ENCODE results near the gene MAP7D3. TPM values are rescaled to one million over a fixed set of nuclear protein-coding genes. Genes with fewer than 3 reads are reported as not detected.
A peak's percentile ranks its signal among the peaks of the same experiment; 100 is the strongest.
"Not testable (repeated sequence)": the region's sequence is repeated elsewhere in the genome, so short reads cannot be mapped to it uniquely, and the experiment has no call there.

MAP7D3 gene, protein sequence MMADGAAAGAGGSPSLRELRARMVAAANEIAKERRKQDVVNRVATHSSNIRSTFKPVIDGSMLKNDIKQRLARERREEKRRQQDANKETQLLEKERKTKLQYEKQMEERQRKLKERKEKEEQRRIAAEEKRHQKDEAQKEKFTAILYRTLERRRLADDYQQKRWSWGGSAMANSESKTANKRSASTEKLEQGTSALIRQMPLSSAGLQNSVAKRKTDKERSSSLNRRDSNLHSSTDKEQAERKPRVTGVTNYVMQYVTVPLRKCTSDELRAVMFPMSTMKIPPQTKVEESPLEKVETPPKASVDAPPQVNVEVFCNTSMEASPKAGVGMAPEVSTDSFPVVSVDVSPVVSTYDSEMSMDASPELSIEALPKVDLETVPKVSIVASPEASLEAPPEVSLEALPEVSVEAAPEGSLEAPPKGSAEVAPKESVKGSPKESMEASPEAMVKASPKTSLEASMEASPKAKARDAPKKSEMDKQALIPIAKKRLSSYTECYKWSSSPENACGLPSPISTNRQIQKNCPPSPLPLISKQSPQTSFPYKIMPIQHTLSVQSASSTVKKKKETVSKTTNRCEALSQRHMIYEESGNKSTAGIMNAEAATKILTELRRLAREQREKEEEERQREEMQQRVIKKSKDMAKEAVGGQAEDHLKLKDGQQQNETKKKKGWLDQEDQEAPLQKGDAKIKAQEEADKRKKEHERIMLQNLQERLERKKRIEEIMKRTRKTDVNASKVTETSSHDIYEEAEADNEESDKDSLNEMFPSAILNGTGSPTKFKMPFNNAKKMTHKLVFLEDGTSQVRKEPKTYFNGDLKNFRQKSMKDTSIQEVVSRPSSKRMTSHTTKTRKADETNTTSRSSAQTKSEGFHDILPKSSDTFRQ
- total RNA-seq (9.2 TPM), polyA plus RNA-seq (9.4 TPM)
- long read RNA-seq, donor 1, result 0 reads
- long read RNA-seq, donor 2, full-length matches to known transcripts, result 2 of 22 reads
- long read RNA-seq, donor 2, partial matches to known transcripts, result 20 of 22 reads
- long read RNA-seq, donor 2, other reads (novel, unspliced or antisense), result 0 of 22 reads
- long read RNA-seq, donor 3, full-length matches to known transcripts, result 1 of 1 reads
- long read RNA-seq, donor 3, partial matches to known transcripts, result 0 of 1 reads
- long read RNA-seq, donor 3, other reads (novel, unspliced or antisense), result 0 of 1 reads
- long read RNA-seq, donor 4, result 0 reads
- long read RNA-seq, donor 5, result 0 reads
- long read RNA-seq, donor 6, full-length matches to known transcripts, result 1 of 6 reads
- long read RNA-seq, donor 6, partial matches to known transcripts, result 5 of 6 reads
- long read RNA-seq, donor 6, other reads (novel, unspliced or antisense), result 0 of 6 reads
- long read RNA-seq, donor 7, result 0 reads
- long read RNA-seq, donor 8, full-length matches to known transcripts, result 1 of 1 reads
- long read RNA-seq, donor 8, partial matches to known transcripts, result 0 of 1 reads
- long read RNA-seq, donor 8, other reads (novel, unspliced or antisense), result 0 of 1 reads
- long read RNA-seq, donor 9, result 0 reads
- long read RNA-seq, donor 10, result 0 reads

DNA sequence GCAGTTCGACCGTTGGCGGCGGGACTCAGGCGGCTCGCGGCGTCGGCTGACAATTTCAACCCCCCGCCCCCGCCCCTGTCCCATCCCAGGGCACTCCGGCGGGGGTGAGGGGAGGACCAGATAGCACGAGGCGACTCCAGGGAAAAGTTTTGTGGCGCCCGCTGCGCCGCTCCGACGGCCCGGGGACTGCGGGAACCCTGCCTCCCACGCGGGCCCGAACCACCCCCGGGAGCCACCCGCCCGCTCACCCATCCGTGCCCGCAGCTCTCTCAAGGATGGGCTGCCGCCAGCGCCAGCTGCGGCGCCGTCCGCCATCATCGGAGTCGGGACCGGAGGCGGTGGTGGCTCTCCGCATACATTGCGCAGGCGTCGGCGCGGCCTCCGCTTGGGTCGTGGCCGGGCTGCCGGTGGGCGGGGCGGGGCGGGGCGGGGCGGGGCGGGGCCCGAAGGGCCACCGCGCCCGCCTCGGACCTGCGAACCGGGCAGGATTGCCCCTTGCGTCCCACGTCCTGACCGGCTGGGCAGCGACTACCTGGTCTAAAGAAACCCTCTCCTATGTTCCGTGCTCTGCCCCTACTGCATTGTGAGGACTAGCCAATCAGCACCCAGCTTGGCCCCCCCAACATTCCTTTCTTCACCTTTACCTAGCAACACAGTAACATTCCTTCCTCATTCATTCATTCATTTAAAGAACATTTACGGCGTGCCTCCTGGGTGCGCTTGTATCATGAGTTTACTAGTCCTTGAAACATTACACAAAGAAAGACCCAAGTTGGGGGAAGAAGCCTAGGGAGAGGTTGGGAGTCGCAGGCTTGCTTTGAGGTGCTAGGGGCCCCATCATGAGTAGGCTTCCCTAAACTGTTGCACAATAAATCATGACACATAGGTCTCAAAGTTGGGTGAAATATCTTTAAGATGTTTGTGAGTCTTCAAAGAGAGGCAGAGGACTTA lies at the start of gene MAP7D3:
Gene MAP7D3 (minus strand): TSS at position 360 of the 951 bp plus-strand sequence. CDS start 42 bp downstream, at position 318.
- Histone ChIP-seq H3K9me3 (ENCODE audit: control insufficient read depth in 2 of 2, insufficient read depth in 1 of 2, low read length in 1 of 2) (no peaks in the 10 kb centered on the region), H3K4me1 (ENCODE audit: control insufficient read depth in 2 of 2, insufficient read depth in 2 of 2, low read length in 2 of 2) (peaks cover 0 to 7% of the 10 kb centered on the region in 2 donors), H3K4me3 (ENCODE audit: low read length in 2 of 2) (peak within 1 kb of the TSS; percentile 53 to 70), H3K27ac (ENCODE audit: low read depth in 1 of 2, low read length in 1 of 2) (peak within 1 kb of the TSS in 1 of 2 donors; percentile 15), H3K27me3 (ENCODE audit: control insufficient read depth in 2 of 2, insufficient read depth in 1 of 2, low read length in 1 of 2) (peaks cover 0 to 2% of the 10 kb centered on the region in 2 donors), H3K36me3 (ENCODE audit: control insufficient read depth in 2 of 2, insufficient read depth in 2 of 2, low read length in 1 of 2) (no peaks in the 10 kb centered on the region)
- peak in 7 of 9 donors; percentile 26 to 75 (median 48) for DNase-seq (ENCODE audit: low read depth in 6 of 9, low spot score in 9 of 9)
- 2% methylated on average over 52 of the region's 73 CpGs for WGBS

DNA sequence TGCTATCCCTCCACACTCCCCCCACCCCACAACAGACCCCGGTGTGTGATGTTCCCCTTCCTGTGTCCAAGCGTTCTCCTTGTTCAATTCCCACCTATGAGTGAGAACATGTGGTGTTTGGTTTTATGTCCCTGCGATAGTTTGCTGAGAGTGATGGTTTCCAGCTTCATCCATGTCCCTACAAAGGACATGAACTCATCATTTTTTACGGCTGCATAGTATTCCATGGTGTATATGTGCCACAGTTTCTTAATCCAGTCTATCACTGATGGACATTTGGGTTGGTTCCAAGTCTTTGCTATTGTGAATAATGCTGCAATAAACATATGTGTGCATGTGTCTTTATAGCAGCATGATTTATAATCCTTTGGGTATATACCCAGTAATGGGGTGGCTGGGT lies 49.5 kb upstream of the MAP7D3 start, which contains the start of gene ADGRG4:
Gene ADGRG4 (plus strand): TSS at position 243 of the 400 bp plus-strand sequence. CDS start 7,815 bp downstream, outside the sequence.
- H3K27me3 ChIP-seq (ENCODE audit: control insufficient read depth in 2 of 2, insufficient read depth in 1 of 2, low read length in 1 of 2); H3K36me3 ChIP-seq (ENCODE audit: control insufficient read depth in 2 of 2, insufficient read depth in 2 of 2, low read length in 1 of 2); DNase-seq (ENCODE audit: low read depth in 6 of 9, low spot score in 9 of 9); H3K9me3 ChIP-seq (ENCODE audit: control insufficient read depth in 2 of 2, insufficient read depth in 1 of 2, low read length in 1 of 2); H3K4me3 ChIP-seq (ENCODE audit: low read length in 2 of 2); H3K4me1 ChIP-seq (ENCODE audit: control insufficient read depth in 2 of 2, insufficient read depth in 2 of 2, low read length in 2 of 2); H3K27ac ChIP-seq (ENCODE audit: low read depth in 1 of 2, low read length in 1 of 2): not testable (repeated sequence)
- 98% methylated on average over 4 of the region's 4 CpGs for WGBS

DNA sequence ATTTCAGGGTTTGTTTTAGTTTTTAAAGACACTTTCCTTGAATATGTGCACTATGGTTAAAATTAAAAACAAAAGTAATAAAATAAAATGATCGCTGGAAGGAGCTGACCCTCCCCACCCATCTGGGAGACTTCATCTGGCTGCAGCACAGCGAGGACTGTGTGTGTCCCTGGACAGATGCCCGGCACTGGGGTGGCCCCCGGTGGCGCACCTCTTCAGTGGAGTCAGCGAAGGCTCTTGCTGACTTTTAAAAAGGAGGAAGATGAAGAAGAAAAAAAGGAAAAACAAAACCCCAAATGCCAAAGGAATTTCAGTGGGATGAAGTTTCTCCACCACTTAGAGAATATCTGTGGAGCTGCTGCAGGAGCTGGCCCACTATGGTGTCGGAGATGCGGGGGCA lies 44.2 kb upstream of the MAP7D3 start:
- Histone ChIP-seq H3K4me3 (ENCODE audit: low read length in 2 of 2) (no peak overlapping the region), H3K4me1 (ENCODE audit: control insufficient read depth in 2 of 2, insufficient read depth in 2 of 2, low read length in 2 of 2) (no peaks in the 10 kb centered on the region), H3K27ac (ENCODE audit: low read depth in 1 of 2, low read length in 1 of 2) (no peak overlapping the region), H3K9me3 (ENCODE audit: control insufficient read depth in 2 of 2, insufficient read depth in 1 of 2, low read length in 1 of 2) (no peaks in the 10 kb centered on the region), H3K27me3 (ENCODE audit: control insufficient read depth in 2 of 2, insufficient read depth in 1 of 2, low read length in 1 of 2) (no peaks in the 10 kb centered on the region), H3K36me3 (ENCODE audit: control insufficient read depth in 2 of 2, insufficient read depth in 2 of 2, low read length in 1 of 2) (no peaks in the 10 kb centered on the region)
- no peak for DNase-seq (ENCODE audit: low read depth in 6 of 9, low spot score in 9 of 9)
- WGBS, result 95% methylated on average over 8 of the region's 8 CpGs

DNA sequence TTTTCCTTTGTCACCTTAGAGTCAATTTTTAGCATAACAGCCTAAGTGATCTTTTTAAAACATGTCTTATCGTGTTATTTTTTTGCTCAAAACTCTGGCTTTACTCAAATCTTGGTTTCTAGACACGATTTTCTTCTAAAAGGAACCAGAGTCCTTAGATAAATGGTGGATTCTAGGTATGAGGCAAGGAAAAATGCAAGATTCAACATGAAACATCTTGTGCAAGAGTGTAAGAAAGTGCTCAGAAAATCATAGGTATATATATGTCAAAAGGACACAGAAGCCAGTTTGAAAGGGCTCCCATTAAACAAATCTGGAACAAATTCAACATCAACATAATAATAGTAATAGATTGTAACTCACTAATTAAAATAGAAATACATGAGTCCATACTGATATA lies 41.5 kb upstream of the MAP7D3 start:
- Histone ChIP-seq H3K4me1 (ENCODE audit: control insufficient read depth in 2 of 2, insufficient read depth in 2 of 2, low read length in 2 of 2) (no peaks in the 10 kb centered on the region), H3K36me3 (ENCODE audit: control insufficient read depth in 2 of 2, insufficient read depth in 2 of 2, low read length in 1 of 2) (no peaks in the 10 kb centered on the region), H3K27me3 (ENCODE audit: control insufficient read depth in 2 of 2, insufficient read depth in 1 of 2, low read length in 1 of 2) (no peaks in the 10 kb centered on the region), H3K27ac (ENCODE audit: low read depth in 1 of 2, low read length in 1 of 2) (no peak overlapping the region), H3K9me3 (ENCODE audit: control insufficient read depth in 2 of 2, insufficient read depth in 1 of 2, low read length in 1 of 2) (no peaks in the 10 kb centered on the region), H3K4me3 (ENCODE audit: low read length in 2 of 2) (no peak overlapping the region)
- 87% methylated on average over 2 of the region's 2 CpGs for WGBS
- no peak for DNase-seq (ENCODE audit: low read depth in 6 of 9, low spot score in 9 of 9)

DNA sequence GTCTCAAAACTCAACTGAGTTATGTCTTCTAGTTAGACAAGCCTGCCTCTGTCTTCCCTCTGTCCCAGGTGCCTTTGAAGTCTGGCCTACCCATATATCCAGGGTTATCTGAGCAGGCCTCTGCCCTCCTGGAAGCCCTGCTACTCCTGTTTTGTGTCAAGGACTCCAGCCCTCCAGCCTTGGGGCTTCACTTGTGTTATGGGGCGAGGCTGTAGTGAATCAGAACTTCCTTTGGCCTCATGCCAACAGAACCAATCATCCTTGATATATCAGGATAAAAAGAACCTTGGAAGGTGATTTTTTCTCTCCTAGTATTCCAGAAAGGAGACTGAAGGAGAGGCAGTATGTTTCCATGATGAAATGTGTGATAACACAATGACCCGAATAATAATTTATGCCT lies 40.6 kb upstream of the MAP7D3 start:
- H3K36me3 ChIP-seq (ENCODE audit: control insufficient read depth in 2 of 2, insufficient read depth in 2 of 2, low read length in 1 of 2), result no peaks in the 10 kb centered on the region
- no peak overlapping the region for H3K4me3 ChIP-seq (ENCODE audit: low read length in 2 of 2)
- no peaks in the 10 kb centered on the region for H3K9me3 ChIP-seq (ENCODE audit: control insufficient read depth in 2 of 2, insufficient read depth in 1 of 2, low read length in 1 of 2)
- no peaks in the 10 kb centered on the region for H3K4me1 ChIP-seq (ENCODE audit: control insufficient read depth in 2 of 2, insufficient read depth in 2 of 2, low read length in 2 of 2)
- 90% methylated on average over 2 of the region's 2 CpGs for WGBS
- H3K27ac ChIP-seq (ENCODE audit: low read depth in 1 of 2, low read length in 1 of 2), result no peak overlapping the region
- H3K27me3 ChIP-seq (ENCODE audit: control insufficient read depth in 2 of 2, insufficient read depth in 1 of 2, low read length in 1 of 2), result no peaks in the 10 kb centered on the region
- no peak for DNase-seq (ENCODE audit: low read depth in 6 of 9, low spot score in 9 of 9)

DNA sequence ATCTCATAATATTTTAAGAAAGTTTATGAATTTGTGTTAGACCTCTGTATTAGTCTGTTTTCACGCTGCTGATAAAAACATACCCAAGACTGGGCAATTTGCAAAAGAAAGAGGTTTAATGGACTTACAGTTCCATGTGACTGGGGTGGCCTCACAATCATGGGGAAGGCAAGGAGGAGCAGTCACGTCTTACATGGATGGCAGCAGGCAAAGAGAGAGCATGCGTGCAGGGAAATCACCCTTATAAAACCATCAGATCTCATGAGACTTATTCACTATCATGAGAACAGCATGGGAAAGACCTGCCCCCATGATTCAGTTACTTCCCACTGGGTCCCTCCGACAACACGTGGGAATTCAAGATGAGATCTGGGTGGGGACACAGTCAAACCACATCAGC lies 35.2 kb upstream of the MAP7D3 start:
- not testable (repeated sequence) for H3K27ac ChIP-seq (ENCODE audit: low read depth in 1 of 2, low read length in 1 of 2); H3K27me3 ChIP-seq (ENCODE audit: control insufficient read depth in 2 of 2, insufficient read depth in 1 of 2, low read length in 1 of 2); H3K4me3 ChIP-seq (ENCODE audit: low read length in 2 of 2); H3K4me1 ChIP-seq (ENCODE audit: control insufficient read depth in 2 of 2, insufficient read depth in 2 of 2, low read length in 2 of 2); DNase-seq (ENCODE audit: low read depth in 6 of 9, low spot score in 9 of 9); H3K9me3 ChIP-seq (ENCODE audit: control insufficient read depth in 2 of 2, insufficient read depth in 1 of 2, low read length in 1 of 2); H3K36me3 ChIP-seq (ENCODE audit: control insufficient read depth in 2 of 2, insufficient read depth in 2 of 2, low read length in 1 of 2)
- 99% methylated on average over 5 of the region's 5 CpGs for WGBS

DNA sequence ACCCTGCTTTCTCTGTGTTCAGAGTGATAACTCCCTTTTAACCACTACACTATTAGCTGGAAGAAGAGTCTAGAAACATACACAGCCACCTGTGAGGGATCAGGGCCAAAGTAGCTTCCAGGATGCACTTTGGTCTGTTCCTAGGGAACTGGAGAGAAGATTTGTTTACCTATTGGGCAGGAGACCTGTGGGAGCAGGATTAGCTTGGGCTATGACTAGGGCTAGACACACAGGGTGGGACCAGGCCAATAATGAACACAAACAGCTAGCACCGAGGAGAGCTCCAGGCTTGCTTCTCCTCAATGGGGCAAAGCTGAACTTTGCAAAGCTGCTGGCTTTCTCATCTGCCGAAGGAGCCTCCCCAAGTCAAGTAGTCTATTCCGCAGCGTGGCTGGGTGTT lies 24.4 kb upstream of the MAP7D3 start:
- Histone ChIP-seq H3K4me1 (ENCODE audit: control insufficient read depth in 2 of 2, insufficient read depth in 2 of 2, low read length in 2 of 2) (no peaks in the 10 kb centered on the region), H3K9me3 (ENCODE audit: control insufficient read depth in 2 of 2, insufficient read depth in 1 of 2, low read length in 1 of 2) (no peaks in the 10 kb centered on the region), H3K4me3 (ENCODE audit: low read length in 2 of 2) (no peak overlapping the region), H3K27ac (ENCODE audit: low read depth in 1 of 2, low read length in 1 of 2) (no peak overlapping the region), H3K36me3 (ENCODE audit: control insufficient read depth in 2 of 2, insufficient read depth in 2 of 2, low read length in 1 of 2) (no peaks in the 10 kb centered on the region), H3K27me3 (ENCODE audit: control insufficient read depth in 2 of 2, insufficient read depth in 1 of 2, low read length in 1 of 2) (no peaks in the 10 kb centered on the region)
- DNase-seq (ENCODE audit: low read depth in 6 of 9, low spot score in 9 of 9), result no peak
- 98% methylated on average over 4 of the region's 4 CpGs for WGBS

DNA sequence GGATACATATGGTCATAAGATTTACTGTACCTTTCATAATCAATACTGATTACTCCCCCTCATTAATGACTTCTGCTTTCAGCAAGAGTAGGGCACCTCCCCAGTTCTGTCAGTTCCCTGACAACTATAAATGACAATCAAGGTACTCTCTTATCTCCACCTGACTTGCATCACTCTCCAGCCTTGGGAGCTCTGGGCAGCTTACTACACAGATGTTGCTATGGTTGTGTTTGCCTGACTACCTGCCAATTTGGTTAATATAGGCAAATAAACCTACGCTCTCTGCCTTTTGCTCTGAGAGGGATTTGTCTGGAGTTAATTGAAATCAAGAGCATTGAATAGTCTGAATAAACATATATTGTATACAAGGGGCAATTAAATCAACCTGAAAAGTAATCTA lies 22.8 kb upstream of the MAP7D3 start:
- Histone ChIP-seq H3K36me3 (ENCODE audit: control insufficient read depth in 2 of 2, insufficient read depth in 2 of 2, low read length in 1 of 2) (no peaks in the 10 kb centered on the region), H3K4me1 (ENCODE audit: control insufficient read depth in 2 of 2, insufficient read depth in 2 of 2, low read length in 2 of 2) (no peaks in the 10 kb centered on the region), H3K4me3 (ENCODE audit: low read length in 2 of 2) (no peak overlapping the region), H3K27me3 (ENCODE audit: control insufficient read depth in 2 of 2, insufficient read depth in 1 of 2, low read length in 1 of 2) (no peaks in the 10 kb centered on the region), H3K27ac (ENCODE audit: low read depth in 1 of 2, low read length in 1 of 2) (no peak overlapping the region), H3K9me3 (ENCODE audit: control insufficient read depth in 2 of 2, insufficient read depth in 1 of 2, low read length in 1 of 2) (no peaks in the 10 kb centered on the region)
- 94% methylated on average over 1 of the region's 1 CpG for WGBS
- DNase-seq (ENCODE audit: low read depth in 6 of 9, low spot score in 9 of 9), result no peak

Measured in thymus (tissue), 14 donors.